ENCODE data around the gene EXOSC5.

- TF ChIP-seq POLR2AphosphoS5 (IDR thresholded peaks at IDR 0.05) (no peak), CTCF (IDR thresholded peaks at IDR 0.05) (no peak), POLR2A (IDR thresholded peaks at IDR 0.05) (no peak)
Observed at GRCh38 chr19:41415154-41415571, 18.0 kb upstream of the EXOSC5 start.
